H1 (cell line): Measurements from ENCODE around the gene NT5C. TPM values are rescaled to one million over a fixed set of nuclear protein-coding genes. Genes with fewer than 3 reads are reported as not detected.

Experiments
- CTCF ChIA-PET: fragments of 300-600 bp; sonication (Branson Sonifier 250); formaldehyde crosslinking; loops from one replicate; lab custom pipeline; 2021; ENCODE audit not compliant: partially characterized antibody; lab: Charles Lee
- POLR2A ChIA-PET: fragments of 300-600 bp; sonication (Branson Sonifier 250); formaldehyde crosslinking; loops from one replicate; lab custom pipeline; 2021; ENCODE audit warnings: inconsistent platforms; ENCODE audit not compliant: partially characterized antibody; lab: Charles Lee
- DNase-seq, 2 experiments: peaks; one replicate each; pipeline versions ENCODE4 v3.0.0 to v3.0.0-alpha.2; 2010 to 2022; ENCODE audit warnings: low spot score in 2 of 2, low read depth in 1 of 2, mixed read lengths in 1 of 2
- FAIRE-seq: peaks from 2 replicates; lab custom pipeline; 2011; peaks lifted over from hg19 to GRCh38; lab: Jason Lieb, UNC
- H2AFZ ChIP-seq: 2 replicates; pipeline ENCODE4 v1.8.1; 2012; ENCODE audit warnings: low read length, inconsistent platforms
- H2AK5ac ChIP-seq: 2 replicates; pipeline ENCODE4 v1.6.1; 2013; ENCODE audit warnings: low read depth, low read length
- H2BK120ac ChIP-seq: replicated peaks from 2 replicates; pipeline ENCODE3; 2013; ENCODE audit warnings: low read depth, low read length, inconsistent platforms
- H2BK12ac ChIP-seq: 2 replicates; pipeline ENCODE4 v1.6.1; 2013; ENCODE audit warnings: low read depth, low read length
- H2BK15ac ChIP-seq: 2 replicates; pipeline ENCODE4 v1.6.1; 2013; ENCODE audit warnings: low read length
- H2BK20ac ChIP-seq: 2 replicates; pipeline ENCODE4 v1.6.1; 2013; ENCODE audit warnings: low read length
- H2BK5ac ChIP-seq: 2 replicates; pipeline ENCODE4 v1.6.1; 2013; ENCODE audit warnings: low read depth, low read length
- H3K14ac ChIP-seq: 2 replicates; pipeline ENCODE4 v1.6.1; 2013; ENCODE audit warnings: inconsistent platforms; ENCODE audit not compliant: insufficient read length
- H3K18ac ChIP-seq: 2 replicates; pipeline ENCODE4 v1.6.1; 2013; ENCODE audit warnings: low read length; ENCODE audit errors: extremely low read depth
- H3K23ac ChIP-seq: 2 replicates; pipeline ENCODE4 v1.6.1; 2013; ENCODE audit warnings: inconsistent platforms; ENCODE audit not compliant: insufficient read length
- H3K23me2 ChIP-seq: 2 replicates; pipeline ENCODE4 v1.6.1; 2013; ENCODE audit warnings: low read depth, low read length
- H3K27ac ChIP-seq: 2 replicates; pipeline ENCODE4 v1.6.1; 2011; ENCODE audit warnings: low read depth, low read length, inconsistent platforms
- H3K27me3 ChIP-seq, 4 experiments: replicated peaks in 1 of 4; 1 replicate in 1 of 4; 2 replicates in 3 of 4; pipeline versions ENCODE4 v1.6.1 to v1.8.1; 2011 to 2013; ENCODE audit warnings: low read length in 3 of 4, mild to moderate bottlenecking in 3 of 4, inconsistent platforms in 2 of 4, mixed read lengths in 2 of 4, moderate library complexity in 1 of 4; ENCODE audit not compliant: control insufficient read depth in 3 of 4, insufficient read depth in 3 of 4; ENCODE audit errors: extremely low read depth in 1 of 4
- H3K36me3 ChIP-seq, 4 experiments: 2 replicates each; pipeline versions ENCODE4 v1.6.1 to v1.8.1; 2011 to 2013; ENCODE audit warnings: mild to moderate bottlenecking in 4 of 4, low read length in 3 of 4, moderate library complexity in 2 of 4, control low read depth in 1 of 4, inconsistent platforms in 1 of 4; ENCODE audit not compliant: insufficient read depth in 4 of 4, control insufficient read depth in 2 of 4
- H3K4ac ChIP-seq: replicated peaks from 2 replicates; pipeline ENCODE3; 2013; ENCODE audit warnings: low read length, low read depth, mixed read lengths, inconsistent platforms; ENCODE audit not compliant: insufficient read length
- H3K4me1 ChIP-seq, 4 experiments: replicated peaks in 1 of 4; 1 replicate in 1 of 4; 2 replicates in 3 of 4; pipeline versions ENCODE4 v1.6.1 to v1.8.1; 2011 to 2013; ENCODE audit warnings: low read length in 3 of 4, inconsistent platforms in 2 of 4, mixed read lengths in 1 of 4; ENCODE audit not compliant: insufficient read depth in 4 of 4, control insufficient read depth in 3 of 4
- H3K4me2 ChIP-seq, 2 experiments: 2 replicates each; pipeline versions ENCODE4 v1.6.1 to v1.8.1; 2011 to 2013; ENCODE audit warnings: low read depth in 2 of 2, low read length in 2 of 2, control low read depth in 1 of 2, inconsistent platforms in 1 of 2, mild to moderate bottlenecking in 1 of 2; ENCODE audit not compliant: insufficient read depth in 1 of 2
- H3K4me3 ChIP-seq, 4 experiments: fragments of 200-600, 300-600 bp in 1 of 4; sonication (generic), shearing (Covaris generic), sonication (Bioruptor Twin) in 1 of 4; 2 replicates each; pipeline versions ENCODE4 v1.5.1 to v1.8.1; 2011 to 2016; ENCODE audit warnings: low read length in 4 of 4, low read depth in 3 of 4, control low read depth in 2 of 4, inconsistent platforms in 2 of 4, mild to moderate bottlenecking in 2 of 4, mixed read lengths in 1 of 4, moderate library complexity in 1 of 4; ENCODE audit not compliant: insufficient read depth in 2 of 4; ENCODE audit errors: extremely low read depth in 1 of 4
- H3K56ac ChIP-seq: replicated peaks from 2 replicates; pipeline ENCODE3; 2013; ENCODE audit warnings: low read depth, mild to moderate bottlenecking, mixed read lengths, low read length, inconsistent platforms; ENCODE audit not compliant: insufficient read length
- H3K79me1 ChIP-seq: 2 replicates; pipeline ENCODE4 v1.6.1; 2013; ENCODE audit warnings: low read depth, low read length, control low read depth
- H3K79me2 ChIP-seq, 2 experiments: 2 replicates each; pipeline versions ENCODE4 v1.6.1 to v1.8.1; 2012 to 2013; ENCODE audit warnings: low read length in 2 of 2, mild to moderate bottlenecking in 2 of 2, inconsistent platforms in 1 of 2; ENCODE audit not compliant: insufficient read depth in 2 of 2, control insufficient read depth in 1 of 2
- H3K9ac ChIP-seq, 4 experiments: replicated peaks in 1 of 4; 1 replicate in 1 of 4; 2 replicates in 3 of 4; pipeline versions ENCODE4 v1.6.1 to v1.8.1; 2011 to 2013; ENCODE audit warnings: low read depth in 3 of 4, low read length in 3 of 4, control low read depth in 2 of 4, mild to moderate bottlenecking in 2 of 4, moderate library complexity in 2 of 4, inconsistent platforms in 1 of 4; ENCODE audit errors: extremely low read depth in 1 of 4
- H3K9me3 ChIP-seq, 2 experiments: 2 replicates each; pipeline versions ENCODE4 v1.6.1 to v1.8.1; 2012 to 2013; ENCODE audit warnings: mild to moderate bottlenecking in 2 of 2, moderate library complexity in 2 of 2, control low read depth in 1 of 2, inconsistent platforms in 1 of 2, low read depth in 1 of 2, low read length in 1 of 2, mixed read lengths in 1 of 2; ENCODE audit not compliant: insufficient read depth in 2 of 2
- H4K20me1 ChIP-seq, 2 experiments: replicated peaks in 1 of 2; 2 replicates each; pipeline versions ENCODE3 to v1.8.1; 2011 to 2013; ENCODE audit warnings: inconsistent platforms in 2 of 2, low read length in 2 of 2, mild to moderate bottlenecking in 1 of 2; ENCODE audit not compliant: insufficient read depth in 2 of 2, control insufficient read depth in 1 of 2
- H4K5ac ChIP-seq: 2 replicates; pipeline ENCODE4 v1.6.1; 2013; ENCODE audit warnings: low read length, low read depth, mixed read lengths, inconsistent platforms; ENCODE audit not compliant: insufficient read length
- H4K8ac ChIP-seq: 2 replicates; pipeline ENCODE4 v1.8.0; 2013; ENCODE audit warnings: mild to moderate bottlenecking, moderate library complexity, low read length, inconsistent platforms; ENCODE audit not compliant: insufficient read depth; ENCODE audit errors: extremely low read depth
- H4K91ac ChIP-seq: replicated peaks from 2 replicates; pipeline ENCODE3; 2013; ENCODE audit warnings: low read length, mixed read lengths, inconsistent platforms; ENCODE audit not compliant: insufficient read length
- ATF3 ChIP-seq: IDR thresholded peaks from 2 replicates; pipeline ENCODE4 v1.6.1; 2011; ENCODE audit warnings: low read depth, mild to moderate bottlenecking, low read length; ENCODE audit not compliant: insufficient read depth
- CHD2 ChIP-seq: IDR thresholded peaks from 2 replicates; pipeline ENCODE4 v1.6.1; 2012; ENCODE audit warnings: low read length, improper control_type of control experiment
- EZH2 ChIP-seq: fragments of 200-600 bp; sonication (generic); IDR thresholded peaks from 2 replicates; pipeline ENCODE4 v1.7.1; 2012; ENCODE audit warnings: low read depth, mild to moderate bottlenecking, moderate library complexity, low read length, inconsistent platforms; ENCODE audit not compliant: severe bottlenecking
- KDM1A ChIP-seq: fragments of 200-600, 300-600 bp; sonication (generic); IDR thresholded peaks from 2 replicates; pipeline ENCODE4 v1.7.1; 2016; ENCODE audit warnings: mild to moderate bottlenecking, low read length, borderline replicate concordance
- KDM5A ChIP-seq: fragments of 200-600 bp; IDR thresholded peaks from 2 replicates; pipeline ENCODE4 v1.7.1; 2012; ENCODE audit warnings: mild to moderate bottlenecking, low read length, inconsistent platforms, mixed read lengths
- NANOG ChIP-seq: IDR thresholded peaks from 2 replicates; pipeline ENCODE4 v1.6.1; 2011; ENCODE audit warnings: low read length, low read depth, mild to moderate bottlenecking, inconsistent platforms; ENCODE audit not compliant: insufficient read depth, poor library complexity, severe bottlenecking
- NRF1 ChIP-seq: IDR thresholded peaks from 2 replicates; pipeline ENCODE4 v1.6.1; 2011; ENCODE audit warnings: mild to moderate bottlenecking, low read depth, low read length, improper control_type of control experiment
- RNF2 ChIP-seq: fragments of 200-900, 300-1000 bp; sonication (generic); IDR thresholded peaks from 2 replicates; pipeline ENCODE4 v1.7.1; 2016; ENCODE audit warnings: borderline replicate concordance, low read depth, mild to moderate bottlenecking, antibody characterized with exemption, low read length; ENCODE audit not compliant: poor library complexity, severe bottlenecking; ENCODE audit errors: missing control alignments
- RXRA ChIP-seq: IDR thresholded peaks from 2 replicates; pipeline ENCODE4 v1.6.1; 2011; ENCODE audit warnings: low read depth, mild to moderate bottlenecking, low read length, moderate library complexity; ENCODE audit not compliant: insufficient read depth
- TEAD4 ChIP-seq: IDR thresholded peaks from 2 replicates; pipeline ENCODE4 v1.6.1; 2012; ENCODE audit warnings: low read depth, low read length, inconsistent platforms, mixed read lengths
- ZNF274 ChIP-seq: IDR thresholded peaks from 2 replicates; pipeline ENCODE4 v1.7.0; 2012; ENCODE audit warnings: low read length, borderline replicate concordance; ENCODE audit errors: extremely low read depth
- WGBS, 2 experiments: shearing (Covaris generic) in 1 of 2; methylation state at CpG; one replicate each; pipeline versions ENCODE4 v1.1.6 to v1.1.7; 2013 to 2015; ENCODE audit warnings: low lambda C conversion rate in 2 of 2, mixed read lengths in 2 of 2, inconsistent platforms in 1 of 2, low coverage in 1 of 2, missing lambda C conversion rate in 1 of 2; ENCODE audit not compliant: insufficient replicate concordance in 2 of 2, insufficient coverage in 1 of 2, insufficient read length in 1 of 2; ENCODE audit errors: extremely low coverage in 1 of 2, missing lambda C conversion rate in 1 of 2; 5-methylcytosine and 5-hydroxymethylcytosine counted together
- polyA plus RNA-seq, 7 experiments: library from polyadenylated mRNA; depleted of rRNA in 3 of 7; stranded (reverse) in 5 of 7; unstranded in 2 of 7; fragments of >200 nt in 5 of 7; fragments of 200-250 nt in 2 of 7; gene quantifications; 1 replicate in 5 of 7; 2 replicates in 1 of 7; 4 replicates in 1 of 7; pipeline versions ENCODE4 v1.2.1 to v1.2.3, GENCODE V29; 2011 to 2013; ENCODE audit warnings: missing spikeins in 2 of 7, mixed read lengths in 2 of 7
- total RNA-seq: library from RNA; stranded (reverse); fragmentation: NEBNext Ultra II Directional; extraction: Animal tissue kit (Norgen Biotek cat#: 25700); gene quantifications from 2 replicates; pipeline ENCODE4 v1.2.1, GENCODE V29; 2021

Gene NT5C
- total and polyA plus RNA-seq, 2 of the 8 experiments (the other 6 are each of a cell fraction or from before 2014, with no cell fraction given), result 52.1 to 66.4 TPM

GRCh38 chr17:75093548-75094158 lies 37.9 kb downstream of the NT5C start:
- no peak overlapping the region for H3K23ac ChIP-seq
- CTCF ChIA-PET, result interaction anchor here (0.6 to 6.8 kb wide), 6 partner anchors 12 to 368 kb away, joined by 3 to 60 read pairs (median 6); partner anchors contain the start of gene MIF4GD
- 90% methylated on average over 18 of the region's 18 CpGs; no CpG with 5 or more reads in 1 of the 2 experiments for WGBS, 2 experiments
- no peak overlapping the region for H4K91ac ChIP-seq
- H4K5ac ChIP-seq, result no peak overlapping the region
- no peak overlapping the region for H3K4me3 ChIP-seq
- FAIRE-seq, result no peak
- no peak overlapping the region for H3K4me2 ChIP-seq
- no peak overlapping the region for H3K14ac ChIP-seq
- H2BK15ac ChIP-seq, result no peak overlapping the region
- H3K27me3 ChIP-seq, result no peaks in the 10 kb centered on the region
- peaks cover 0 to 7% of the 10 kb centered on the region in 2 experiments; a peak in 2 of 4 replicates for H3K79me2 ChIP-seq
- H3K9ac ChIP-seq, result no peak overlapping the region
- no peak overlapping the region for H3K56ac ChIP-seq
- H2AK5ac ChIP-seq, result no peak overlapping the region
- peaks cover 4% of the 10 kb centered on the region for H3K23me2 ChIP-seq
- peaks cover 0 to 3% (median 0%) of the 10 kb centered on the region in 4 experiments; a peak in 2 of 8 replicates for H3K36me3 ChIP-seq
- peak overlapping the region; percentile 57 for H4K8ac ChIP-seq
- H2BK12ac ChIP-seq, result no peak overlapping the region
- H4K20me1 ChIP-seq, result peaks cover 0 to 5% of the 10 kb centered on the region in 2 experiments
- H3K9me3 ChIP-seq, result no peaks in the 10 kb centered on the region
- no peak for DNase-seq
- H3K27ac ChIP-seq, result 0 out of 2 replicates have a peak overlapping the region, but pooled peaks have one; percentile 19
- no peak overlapping the region for H3K4ac ChIP-seq
- no peak overlapping the region for H2BK120ac ChIP-seq
- H3K4me1 ChIP-seq, result peaks cover 3 to 26% (median 19%) of the 10 kb centered on the region in 4 experiments
- no peak overlapping the region for H2AFZ ChIP-seq
- peaks cover 10% of the 10 kb centered on the region for H3K79me1 ChIP-seq
- POLR2A ChIA-PET, result interaction anchor here (0.8 to 1.3 kb wide), 3 partner anchors 11 to 36 kb away, joined by 4 to 6 read pairs (median 5); no protein-coding TSS in a partner anchor
- H2BK20ac ChIP-seq, result no peak overlapping the region
- no peak overlapping the region for H3K18ac ChIP-seq
- peak overlapping the region; percentile 56; the same call in 1 of the 2 replicates for H2BK5ac ChIP-seq
- TF ChIP-seq KDM1A (no peak), CHD2 (no peak), TEAD4 (no peak), NANOG (no peak), RNF2 (no peak), ATF3 (no peak), KDM5A (no peak), NRF1 (no peak), EZH2 (no peak), ZNF274 (no peak), RXRA (no peak)
